ENCODE data around the gene RNF182.

RNF182 gene

GRCh38 chr6:13918686-13919250 is 6.0 kb upstream of the RNF182 start:
- H3K27ac ChIP-seq: no peak overlapping the region
- no peak for TF ChIP-seq CTCF (conservative IDR thresholded peaks at IDR 0.05)
- TF ChIP-seq ZFX (IDR thresholded peaks at IDR 0.05): no peak

GRCh38 chr6:13919861-13920260 is 4.9 kb upstream of the RNF182 start:
- TF ChIP-seq ZFX (IDR thresholded peaks at IDR 0.05) (no peak), CTCF (conservative IDR thresholded peaks at IDR 0.05) (no peak)
- no peak overlapping the region for H3K27ac ChIP-seq

GRCh38 chr6:13920552-13920951 is 4.2 kb upstream of the RNF182 start:
- TF ChIP-seq CTCF (conservative IDR thresholded peaks at IDR 0.05): no peak
- no peak for TF ChIP-seq ZFX (IDR thresholded peaks at IDR 0.05)
- no peak overlapping the region for H3K27ac ChIP-seq

GRCh38 chr6:13922750-13923149 is 2.0 kb upstream of the RNF182 start:
- TF ChIP-seq ZFX (IDR thresholded peaks at IDR 0.05): no peak
- no peak for TF ChIP-seq CTCF (conservative IDR thresholded peaks at IDR 0.05)
- H3K27ac ChIP-seq: no peak overlapping the region

GRCh38 chr6:13923527-13924145 is 1.1 kb upstream of the RNF182 start:
- TF ChIP-seq ZFX (IDR thresholded peaks at IDR 0.05) (no peak), CTCF (conservative IDR thresholded peaks at IDR 0.05) (no peak)
- peak overlapping the region; percentile 1; the same call in 1 of the 2 replicates for H3K27ac ChIP-seq

- TF ChIP-seq CTCF (conservative IDR thresholded peaks at IDR 0.05): no peak
- TF ChIP-seq ZFX (IDR thresholded peaks at IDR 0.05): no peak
- peak overlapping the region; percentile 1; the same call in 1 of the 2 replicates for H3K27ac ChIP-seq
Measured at GRCh38 chr6:13924146-13924948, 405 bp upstream of the RNF182 start.

- H3K27ac ChIP-seq: no peak overlapping the region
- TF ChIP-seq ZFX (IDR thresholded peaks at IDR 0.05) (no peak), CTCF (conservative IDR thresholded peaks at IDR 0.05) (no peak)
Measured at GRCh38 chr6:13926378-13926777, 1.6 kb downstream of the RNF182 start.

All from C4-2B (cell line).